NK-92 treated with Interleukin-12 subunit alpha and Interleukin-12 subunit beta, amount 100 ng/mL, for 24 hours (cell line): Measurements from ENCODE around the gene CXCL12.

Source experiments
- DNase-seq: peaks from one replicate; lab custom pipeline; 2025; lab: John Stamatoyannopoulos, UW

CXCL12 gene

DNA sequence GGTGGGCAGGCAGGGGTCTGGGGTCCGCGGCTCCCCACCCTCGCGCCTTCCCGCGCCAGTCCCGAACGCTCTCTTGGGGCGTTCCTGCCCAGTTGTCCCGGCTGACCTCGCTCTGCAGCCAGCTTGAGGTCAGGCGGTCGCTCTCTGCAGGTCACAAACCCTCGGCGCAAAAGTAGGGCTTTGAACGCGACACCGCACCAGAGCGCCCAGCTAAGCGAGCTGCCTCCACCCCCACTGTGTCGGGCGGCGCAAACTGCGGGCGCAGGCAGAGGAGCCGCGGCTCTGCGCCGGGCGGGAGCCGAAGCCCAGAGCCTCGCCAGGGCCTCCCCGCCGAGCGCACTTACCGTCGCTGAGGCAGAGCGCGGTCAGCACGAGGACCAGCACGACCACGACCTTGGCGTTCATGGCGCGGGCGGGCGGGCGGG is 284 bp downstream of the CXCL12 start:
- DNase-seq: no peak

GRCh38 chr10:44383749-44384600 is 922 bp downstream of the CXCL12 start:
- no peak for DNase-seq

- no peak for DNase-seq
Observed at GRCh38 chr10:44382981-44383748, 1.7 kb downstream of the CXCL12 start.

DNA sequence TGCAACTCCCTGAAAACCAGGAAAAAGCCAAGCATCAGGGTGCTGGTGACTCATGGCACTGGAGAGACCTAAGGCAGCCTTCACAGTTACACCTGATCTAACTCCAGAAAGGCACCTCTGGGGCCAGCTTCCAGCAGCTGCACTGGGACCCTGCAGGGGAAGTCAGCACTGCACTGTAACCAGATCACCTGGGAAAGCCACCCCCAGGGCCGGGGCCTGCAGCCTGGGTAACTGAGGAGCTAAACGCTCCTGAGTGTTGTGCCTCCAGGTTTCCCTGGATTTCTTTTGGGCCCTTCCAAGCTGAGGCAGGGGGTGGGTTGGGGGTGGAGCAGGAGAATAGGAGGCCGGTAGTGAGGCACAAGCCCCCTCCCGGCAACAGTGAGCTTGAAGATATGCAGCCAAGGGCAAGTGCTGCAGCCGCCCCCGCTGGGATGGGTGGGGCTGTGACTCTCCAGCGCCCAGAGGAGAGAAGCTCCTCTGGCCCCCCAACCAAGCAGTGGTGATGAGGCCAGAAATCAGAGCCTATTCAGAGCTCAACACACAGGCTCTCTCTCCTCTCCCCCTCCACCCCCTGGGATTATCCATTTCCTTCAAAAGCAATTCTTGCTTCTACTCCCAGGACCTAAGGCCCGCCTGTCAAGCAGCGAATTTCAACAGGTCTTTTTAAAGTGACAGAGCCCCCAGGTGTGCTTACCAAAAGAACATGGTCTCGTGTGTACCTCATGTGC is 2.6 kb downstream of the CXCL12 start:
- no peak for DNase-seq

- no peak for DNase-seq
Observed at GRCh38 chr10:44380829-44381600, 3.9 kb downstream of the CXCL12 start.

DNA sequence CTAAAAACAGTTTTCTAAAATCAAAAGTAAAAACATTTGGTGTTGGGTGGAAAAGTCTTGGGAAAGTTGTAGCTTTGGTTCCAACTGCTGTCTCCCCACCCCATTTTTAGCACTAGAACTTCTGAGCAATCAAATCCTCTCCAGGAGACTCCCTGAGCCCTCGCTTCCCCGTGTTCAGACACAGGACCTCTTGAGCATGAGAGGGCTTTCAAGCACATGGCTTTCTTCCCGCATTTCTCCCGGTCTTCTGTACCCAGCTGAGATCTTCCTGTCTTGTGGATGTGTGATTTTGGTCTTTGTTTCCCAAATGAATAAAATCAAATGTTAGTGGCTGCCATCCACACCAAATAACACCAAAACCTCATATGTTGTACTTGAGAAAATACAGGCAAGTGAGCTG is 5.0 kb downstream of the CXCL12 start:
- DNase-seq: no peak

DNA sequence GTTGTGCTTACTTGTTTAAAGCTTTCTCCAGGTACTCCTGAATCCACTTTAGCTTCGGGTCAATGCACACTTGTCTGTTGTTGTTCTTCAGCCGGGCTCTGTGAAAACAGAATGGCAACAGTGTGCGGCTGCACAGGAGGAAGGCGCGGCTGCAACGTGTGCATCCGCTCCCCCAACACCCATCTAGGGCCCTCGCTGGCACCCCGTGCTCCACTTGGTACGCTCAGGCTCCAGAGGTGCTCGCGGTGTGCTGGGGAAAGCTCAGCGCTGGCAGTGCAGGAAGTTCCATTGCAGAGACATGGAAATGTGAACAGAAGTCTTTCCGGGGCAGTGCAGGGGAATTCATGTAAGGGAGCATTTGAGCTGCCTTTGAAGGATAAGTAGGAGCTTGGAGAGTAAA is 6.3 kb downstream of the CXCL12 start:
- no peak for DNase-seq

GRCh38 chr10:44377651-44378310 is 7.1 kb downstream of the CXCL12 start:
- DNase-seq: no peak

DNA sequence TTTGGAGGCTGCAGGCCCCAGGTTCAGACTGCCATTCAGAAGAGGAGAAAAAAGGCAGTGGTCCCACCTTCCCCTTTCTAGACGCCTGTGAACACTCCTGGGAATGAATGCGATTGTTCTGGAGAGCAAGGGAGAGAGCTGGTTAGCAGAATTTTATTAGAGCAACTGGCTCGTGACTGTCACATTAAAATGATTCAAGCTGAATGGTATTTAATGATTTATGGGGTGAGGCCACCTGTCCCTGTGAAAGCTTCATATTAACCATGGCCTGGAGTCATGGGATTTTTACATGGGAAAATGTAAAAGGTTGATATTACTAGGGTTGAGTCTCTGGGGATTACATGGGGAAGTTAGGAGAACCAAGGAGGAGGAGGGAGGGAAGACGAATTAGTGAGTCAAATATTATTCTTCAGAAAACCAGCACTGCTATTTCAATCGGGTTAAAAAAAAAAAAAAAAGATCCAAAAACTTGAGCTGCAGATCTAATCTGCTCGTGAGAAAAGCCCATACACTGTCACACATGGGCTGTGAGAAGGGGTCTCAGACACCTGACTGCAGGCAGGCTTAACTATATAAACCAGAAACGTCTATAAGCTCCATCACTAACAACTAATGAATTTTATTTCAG is 8.3 kb downstream of the CXCL12 start:
- no peak for DNase-seq

GRCh38 chr10:44374155-44374554 is 10.7 kb downstream of the CXCL12 start:
- DNase-seq: no peak

GRCh38 chr10:44373341-44373995 is 11.4 kb downstream of the CXCL12 start:
- DNase-seq: no peak

DNA sequence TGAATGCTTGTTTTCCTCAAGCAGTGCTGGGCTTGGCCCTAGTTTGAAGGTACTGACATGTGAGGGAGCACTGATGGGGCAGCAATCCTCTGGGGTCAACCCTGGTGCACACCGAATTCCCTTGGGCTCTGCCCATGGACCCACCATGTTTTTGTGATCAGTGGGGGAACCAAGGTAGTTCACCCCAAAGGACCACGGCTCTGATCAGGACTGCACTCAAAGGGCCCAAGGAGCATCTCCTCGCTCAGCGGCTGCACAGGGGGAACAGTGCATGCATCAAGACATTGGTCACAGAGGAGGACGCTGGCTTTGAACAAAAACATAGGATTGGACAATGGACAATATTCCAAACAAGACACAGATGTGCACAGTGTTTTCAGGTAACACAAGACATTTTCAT is 12.7 kb downstream of the CXCL12 start:
- no peak for DNase-seq

- DNase-seq: no peak
Observed at GRCh38 chr10:44370731-44371248, 14.1 kb downstream of the CXCL12 start.

GRCh38 chr10:44369854-44370253 is 15.0 kb downstream of the CXCL12 start:
- DNase-seq: no peak

GRCh38 chr10:44369296-44369695 is 15.6 kb downstream of the CXCL12 start:
- DNase-seq: no peak

- DNase-seq: no peak
Observed at GRCh38 chr10:44368637-44369036, 16.3 kb downstream of the CXCL12 start.

GRCh38 chr10:44366941-44367630 is 17.8 kb downstream of the CXCL12 start:
- no peak for DNase-seq

DNA sequence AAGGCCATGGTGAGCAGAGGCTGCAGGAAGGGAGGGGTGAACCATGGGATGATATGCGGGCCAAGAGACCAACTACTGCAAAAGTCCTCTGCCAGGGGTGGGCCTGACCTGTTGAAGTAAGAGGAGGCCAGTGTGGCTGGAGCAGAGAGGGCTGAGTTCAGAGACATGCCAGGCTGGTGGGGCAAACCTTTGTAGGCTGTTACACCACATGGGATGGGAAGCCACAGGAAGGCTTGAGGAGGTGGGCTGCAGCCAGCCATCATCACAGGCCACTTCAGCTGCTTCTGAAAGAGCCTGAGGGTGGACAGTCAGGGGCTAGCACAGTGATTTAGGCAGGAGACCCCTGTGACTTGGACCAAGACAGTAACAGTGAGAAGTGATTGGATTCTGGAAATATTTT is 20.3 kb downstream of the CXCL12 start:
- DNase-seq: no peak

GRCh38 chr10:44363716-44364115 is 21.2 kb downstream of the CXCL12 start:
- no peak for DNase-seq
